H1 (cell line): ENCODE measurements around the gene RASGRP4. TPM values are rescaled to one million over a fixed set of nuclear protein-coding genes. Genes with fewer than 3 reads are reported as not detected.

Source experiments
- ATF2 ChIP-seq: IDR thresholded peaks from 2 replicates; pipeline ENCODE4 v1.6.1; 2012; ENCODE audit warnings: low read length, inconsistent platforms
- CEBPB ChIP-seq: IDR thresholded peaks from 2 replicates; pipeline ENCODE4 v1.6.1; 2012; ENCODE audit warnings: low read depth, low read length
- EZH2 ChIP-seq: fragments of 200-600 bp; sonication (generic); IDR thresholded peaks from 2 replicates; pipeline ENCODE4 v1.7.1; 2012; ENCODE audit warnings: low read depth, mild to moderate bottlenecking, moderate library complexity, low read length, inconsistent platforms; ENCODE audit not compliant: severe bottlenecking
- FOSL1 ChIP-seq: IDR thresholded peaks from 2 replicates; pipeline ENCODE4 v1.6.1; 2011; ENCODE audit warnings: mild to moderate bottlenecking, low read depth, low read length, moderate library complexity; ENCODE audit not compliant: insufficient read depth
- POLR2A ChIP-seq, 2 experiments: IDR thresholded peaks; 1 replicate in 1 of 2; 2 replicates in 1 of 2; pipeline ENCODE4 v1.6.1; 2011; ENCODE audit warnings: low read depth in 2 of 2, low read length in 2 of 2, mild to moderate bottlenecking in 2 of 2; ENCODE audit errors: control extremely low read depth in 1 of 2
- POU5F1 ChIP-seq: IDR thresholded peaks from 2 replicates; pipeline ENCODE4 v1.6.1; 2011; ENCODE audit warnings: low read depth, mild to moderate bottlenecking, low read length, moderate library complexity
- RNF2 ChIP-seq: fragments of 200-900, 300-1000 bp; sonication (generic); IDR thresholded peaks from 2 replicates; pipeline ENCODE4 v1.7.1; 2016; ENCODE audit warnings: borderline replicate concordance, low read depth, mild to moderate bottlenecking, antibody characterized with exemption, low read length; ENCODE audit not compliant: poor library complexity, severe bottlenecking; ENCODE audit errors: missing control alignments
- SP1 ChIP-seq: IDR thresholded peaks from 2 replicates; pipeline ENCODE4 v1.6.1; 2011; ENCODE audit warnings: low read depth, low read length
- polyA plus RNA-seq, 7 experiments: library from polyadenylated mRNA; depleted of rRNA in 3 of 7; stranded (reverse) in 5 of 7; unstranded in 2 of 7; fragments of >200 nt in 5 of 7; fragments of 200-250 nt in 2 of 7; gene quantifications; 1 replicate in 5 of 7; 2 replicates in 1 of 7; 4 replicates in 1 of 7; pipeline versions ENCODE4 v1.2.1 to v1.2.3, GENCODE V29; 2011 to 2013; ENCODE audit warnings: missing spikeins in 2 of 7, mixed read lengths in 2 of 7
- total RNA-seq: library from RNA; stranded (reverse); fragmentation: NEBNext Ultra II Directional; extraction: Animal tissue kit (Norgen Biotek cat#: 25700); gene quantifications from 2 replicates; pipeline ENCODE4 v1.2.1, GENCODE V29; 2021

The RASGRP4 gene
- total and polyA plus RNA-seq, 2 of the 8 experiments (the other 6 are each of a cell fraction or from before 2014, with no cell fraction given): 1.9 to 3.1 TPM

GRCh38 chr19:38395381-38396114, 30.5 kb downstream of the RASGRP4 start (continued):
- no peak for TF ChIP-seq RNF2
- no peak for TF ChIP-seq EZH2
- TF ChIP-seq POU5F1: no peak
- no peak for TF ChIP-seq POLR2A (IDR thresholded peaks at IDR 0.05; ENCODE audit: control extremely low read depth in 1 of 2, low read depth in 2 of 2, low read length in 2 of 2)
- no peak for TF ChIP-seq SP1
- no peak for TF ChIP-seq FOSL1
- no peak for TF ChIP-seq CEBPB
- TF ChIP-seq ATF2: no peak
